HCT116 (cell line): ENCODE measurements around the gene GPR12. TPM values are rescaled to one million over a fixed set of nuclear protein-coding genes. Genes with fewer than 3 reads are reported as not detected.

Experiments used
- ATAC-seq: fragments of 200-7000 bp; cut with Tn5 transposase; 2 replicates; pipeline ENCODE4 v1.9.1; 2020; ENCODE audit warnings: mild to moderate bottlenecking, moderate library complexity
- BruUV-seq: library from RNA; stranded (reverse); fragments of 400-500 nt; replicated peaks from 2 replicates; lab custom pipeline; 2021; lab: Mats Ljungman, UMichigan
- CTCF ChIA-PET: fragments of 300-600 bp; sonication (Branson Sonifier 250); formaldehyde crosslinking; loops from one replicate; lab custom pipeline; 2021; ENCODE audit warnings: antibody characterized with exemption; lab: Charles Lee
- POLR2A ChIA-PET: fragments of 300-600, 350-600 bp; sonication (Branson Sonifier 250); formaldehyde crosslinking; loops from one replicate; lab custom pipeline; 2021; ENCODE audit warnings: antibody characterized with exemption; lab: Charles Lee
- RAD21 ChIA-PET, 2 experiments: fragments of 300-600 bp; sonication (Branson Sonifier 250); formaldehyde crosslinking; loops; one replicate each; lab custom pipeline; 2023; ENCODE audit warnings: low total read pairs in 2 of 2; ENCODE audit not compliant: uncharacterized antibody in 2 of 2, unreplicated experiment in 2 of 2, low non-redundant PET in 1 of 2; lab: Charles Lee
- DNase-seq: peaks from one replicate; pipeline ENCODE4 v3.0.0-alpha.2; 2010; ENCODE audit warnings: low read depth, low spot score
- H2AFZ ChIP-seq: fragments of 200-600 bp; shearing (Covaris generic), sonication (generic); 2 replicates; pipeline ENCODE4 v1.6.1; 2017; ENCODE audit warnings: low read depth, mixed run types, mixed read lengths, antibody characterized with exemption, low read length; ENCODE audit not compliant: poor library complexity, severe bottlenecking
- H3K27ac ChIP-seq: 2 replicates; pipeline ENCODE4 v1.5.1; 2012; ENCODE audit warnings: low read depth, low read length
- H3K27me3 ChIP-seq: fragments of 200-600 bp; sonication (generic); 2 replicates; pipeline ENCODE4 v1.6.1; 2016; ENCODE audit warnings: mixed run types, low read length, mixed read lengths; ENCODE audit not compliant: insufficient read depth
- H3K36me3 ChIP-seq, 2 experiments: fragments of 200-500 bp in 1 of 2; fragments of 200-600 bp in 1 of 2; sonication (Bioruptor generic) in 1 of 2; sonication (generic) in 1 of 2; 2 replicates each; pipeline versions ENCODE4 v1.5.1 to v1.6.1; 2014 to 2016; ENCODE audit warnings: low read length in 2 of 2, inconsistent platforms in 1 of 2, mixed read lengths in 1 of 2, mixed run types in 1 of 2; ENCODE audit not compliant: insufficient read depth in 2 of 2, control insufficient read depth in 1 of 2
- H3K4me1 ChIP-seq, 2 experiments: fragments of 200-600 bp in 1 of 2; sonication (generic) in 1 of 2; 2 replicates each; pipeline versions ENCODE4 v1.5.1 to v1.6.1; 2012 to 2017; ENCODE audit warnings: low read length in 2 of 2, inconsistent platforms in 1 of 2, mild to moderate bottlenecking in 1 of 2, mixed read lengths in 1 of 2, mixed run types in 1 of 2, moderate library complexity in 1 of 2; ENCODE audit not compliant: insufficient read depth in 2 of 2, control insufficient read depth in 1 of 2
- H3K4me2 ChIP-seq: fragments of 200-600 bp; sonication (generic); 2 replicates; pipeline ENCODE4 v1.6.1; 2017; ENCODE audit warnings: mixed run types, low read length, mixed read lengths
- H3K4me3 ChIP-seq, 2 experiments: fragments of 200-600 bp in 1 of 2; sonication (generic) in 1 of 2; replicated peaks in 1 of 2; 2 replicates each; pipeline ENCODE4 v1.5.1; 2011 to 2016; ENCODE audit warnings: low read length in 2 of 2, control low read depth in 1 of 2, low read depth in 1 of 2, mild to moderate bottlenecking in 1 of 2, mixed read lengths in 1 of 2, mixed run types in 1 of 2
- H3K79me2 ChIP-seq: fragments of 200-600 bp; sonication (generic); 2 replicates; pipeline ENCODE4 v1.6.1; 2017; ENCODE audit warnings: mild to moderate bottlenecking, mixed run types, low read length, moderate library complexity, mixed read lengths; ENCODE audit not compliant: insufficient read depth
- H3K9ac ChIP-seq: fragments of 200-600 bp; sonication (generic); 2 replicates; pipeline ENCODE4 v1.6.1; 2016; ENCODE audit warnings: low read length, mixed read lengths
- H3K9me2 ChIP-seq: fragments of 200-600 bp; sonication (generic), shearing (Covaris generic); 2 replicates; pipeline ENCODE4 v1.6.1; 2017; ENCODE audit warnings: mixed run types, mild to moderate bottlenecking, moderate library complexity; ENCODE audit not compliant: insufficient read depth
- H3K9me3 ChIP-seq, 2 experiments: fragments of 200-500 bp in 1 of 2; fragments of 200-600 bp in 1 of 2; sonication (Bioruptor generic) in 1 of 2; sonication (generic) in 1 of 2; 2 replicates each; pipeline ENCODE4 v1.6.1; 2014 to 2017; ENCODE audit warnings: low read length in 2 of 2, mixed read lengths in 2 of 2, inconsistent platforms in 1 of 2, low read depth in 1 of 2, mild to moderate bottlenecking in 1 of 2, mixed run types in 1 of 2, moderate library complexity in 1 of 2; ENCODE audit not compliant: control insufficient read depth in 1 of 2, insufficient read depth in 1 of 2
- H4K20me1 ChIP-seq: fragments of 200-600 bp; sonication (generic), shearing (Covaris generic); 2 replicates; pipeline ENCODE4 v1.6.1; 2017; ENCODE audit warnings: mixed run types, mild to moderate bottlenecking, moderate library complexity; ENCODE audit not compliant: insufficient read depth
- CBX3 ChIP-seq: IDR thresholded peaks from 2 replicates; pipeline ENCODE4 v1.6.1; 2012; ENCODE audit warnings: low read depth
- EZH2 ChIP-seq: fragments of 200-600 bp; sonication (generic); IDR thresholded peaks from 2 replicates; pipeline ENCODE4 v1.6.1; 2017; ENCODE audit warnings: antibody characterized with exemption, mixed run types
- JUND ChIP-seq: IDR thresholded peaks from 2 replicates; pipeline ENCODE4 v1.6.1; 2012
- YY1 ChIP-seq: IDR thresholded peaks from 2 replicates; pipeline ENCODE4 v1.6.1; 2011; ENCODE audit warnings: low read length, low read depth, moderate library complexity, mild to moderate bottlenecking; ENCODE audit not compliant: insufficient replicate concordance; ENCODE audit errors: extremely low read depth
- intact Hi-C: fragments of 100-400 bp; cut with micrococcal nuclease; formaldehyde crosslinking; loops from 2 replicates; pipeline ENCODE4 v1.10.0; 2022
- total RNA-seq: library from RNA; stranded (reverse); gene quantifications from one replicate; pipeline ENCODE4 v1.2.1, GENCODE V29; 2021; ENCODE audit not compliant: unreplicated experiment
- TF ChIP-seq, protein P1 (sequence below), 3 experiments: fragments of 200-600 bp in 1 of 3; sonication (generic) in 1 of 3; IDR thresholded peaks in 2 of 3; conservative IDR thresholded peaks in 1 of 3; 2 replicates each; pipeline ENCODE4 v1.5.1; 2012 to 2017; ENCODE audit warnings: low read depth in 2 of 3, low read length in 2 of 3, antibody characterized with exemption in 1 of 3, borderline replicate concordance in 1 of 3, control low read depth in 1 of 3, mild to moderate bottlenecking in 1 of 3, mixed read lengths in 1 of 3, mixed run types in 1 of 3, moderate library complexity in 1 of 3; ENCODE audit not compliant: insufficient read depth in 1 of 3
- TF ChIP-seq, protein P2 (sequence below): IDR thresholded peaks from 2 replicates; pipeline ENCODE4 v1.6.1; 2011; ENCODE audit warnings: mild to moderate bottlenecking, low read length, moderate library complexity; ENCODE audit not compliant: insufficient replicate concordance; ENCODE audit errors: extremely low read depth

Gene GPR12
- total RNA-seq, 1 experiment from 2014 or later, result not detected

DNA sequence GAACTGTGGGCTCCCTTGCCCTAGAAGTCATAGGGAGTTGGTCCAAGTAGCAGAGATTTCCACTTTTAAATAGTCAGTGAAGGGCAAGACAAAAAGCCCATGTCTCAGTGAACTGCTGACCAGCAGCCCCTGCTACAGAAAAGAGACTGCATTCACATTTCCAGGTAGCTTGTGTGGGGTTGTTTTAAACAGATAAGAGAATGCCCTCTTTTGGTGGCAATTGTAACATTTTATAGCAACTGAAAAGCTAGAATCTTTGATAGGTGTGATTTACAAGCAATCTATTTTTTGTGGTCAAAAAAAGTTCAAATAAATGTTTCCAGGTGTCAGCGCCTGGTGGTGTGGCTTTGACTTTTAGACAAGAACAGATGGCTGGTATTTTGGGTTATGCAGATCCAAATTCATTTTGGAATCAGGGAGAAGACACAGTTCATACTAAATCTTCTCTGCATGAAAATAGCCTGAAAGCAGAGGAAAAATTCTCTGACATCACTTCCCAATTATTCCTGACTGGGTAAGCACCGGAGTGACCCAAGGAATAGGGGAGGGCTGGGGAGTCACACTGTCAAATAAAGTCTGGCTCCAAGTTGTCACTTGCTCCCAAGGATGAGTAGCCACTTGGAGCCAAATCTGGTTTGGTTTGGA lies 26.2 kb upstream of the GPR12 start:
- no TSS peak for BruUV-seq
- H3K9ac ChIP-seq, result no peak overlapping the region
- no peak overlapping the region for H3K27ac ChIP-seq
- H3K4me1 ChIP-seq, result peaks cover 0 to 4% of the 10 kb centered on the region in 2 experiments; a peak in 1 of 4 replicates
- DNase-seq, result no peak
- H3K9me3 ChIP-seq, result no peaks in the 10 kb centered on the region
- H3K27me3 ChIP-seq, result peaks cover 80% of the 10 kb centered on the region
- ChIA-PET CTCF (no interaction called here), RAD21 (no interaction called here), POLR2A (no interaction called here)
- no peak overlapping the region for H2AFZ ChIP-seq
- H3K4me3 ChIP-seq, result no peak overlapping the region
- no peaks in the 10 kb centered on the region for H4K20me1 ChIP-seq
- H3K4me2 ChIP-seq, result no peak overlapping the region
- no peak for ATAC-seq
- H3K79me2 ChIP-seq, result no peaks in the 10 kb centered on the region
- intact Hi-C loops, result no loop called here
- TF ChIP-seq EZH2 (no peak), JUND (no peak), CBX3 (no peak), YY1 (no peak)
- TF ChIP-seq, protein P1, sequence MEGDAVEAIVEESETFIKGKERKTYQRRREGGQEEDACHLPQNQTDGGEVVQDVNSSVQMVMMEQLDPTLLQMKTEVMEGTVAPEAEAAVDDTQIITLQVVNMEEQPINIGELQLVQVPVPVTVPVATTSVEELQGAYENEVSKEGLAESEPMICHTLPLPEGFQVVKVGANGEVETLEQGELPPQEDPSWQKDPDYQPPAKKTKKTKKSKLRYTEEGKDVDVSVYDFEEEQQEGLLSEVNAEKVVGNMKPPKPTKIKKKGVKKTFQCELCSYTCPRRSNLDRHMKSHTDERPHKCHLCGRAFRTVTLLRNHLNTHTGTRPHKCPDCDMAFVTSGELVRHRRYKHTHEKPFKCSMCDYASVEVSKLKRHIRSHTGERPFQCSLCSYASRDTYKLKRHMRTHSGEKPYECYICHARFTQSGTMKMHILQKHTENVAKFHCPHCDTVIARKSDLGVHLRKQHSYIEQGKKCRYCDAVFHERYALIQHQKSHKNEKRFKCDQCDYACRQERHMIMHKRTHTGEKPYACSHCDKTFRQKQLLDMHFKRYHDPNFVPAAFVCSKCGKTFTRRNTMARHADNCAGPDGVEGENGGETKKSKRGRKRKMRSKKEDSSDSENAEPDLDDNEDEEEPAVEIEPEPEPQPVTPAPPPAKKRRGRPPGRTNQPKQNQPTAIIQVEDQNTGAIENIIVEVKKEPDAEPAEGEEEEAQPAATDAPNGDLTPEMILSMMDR (IDR thresholded peaks at IDR 0.05 in 2 of 3, conservative IDR thresholded peaks at IDR 0.05 in 1 of 3; ENCODE audit: borderline replicate concordance in 1 of 3, insufficient read depth in 1 of 3, low read depth in 2 of 3, low read length in 2 of 3), result no peak
- TF ChIP-seq, protein P2, sequence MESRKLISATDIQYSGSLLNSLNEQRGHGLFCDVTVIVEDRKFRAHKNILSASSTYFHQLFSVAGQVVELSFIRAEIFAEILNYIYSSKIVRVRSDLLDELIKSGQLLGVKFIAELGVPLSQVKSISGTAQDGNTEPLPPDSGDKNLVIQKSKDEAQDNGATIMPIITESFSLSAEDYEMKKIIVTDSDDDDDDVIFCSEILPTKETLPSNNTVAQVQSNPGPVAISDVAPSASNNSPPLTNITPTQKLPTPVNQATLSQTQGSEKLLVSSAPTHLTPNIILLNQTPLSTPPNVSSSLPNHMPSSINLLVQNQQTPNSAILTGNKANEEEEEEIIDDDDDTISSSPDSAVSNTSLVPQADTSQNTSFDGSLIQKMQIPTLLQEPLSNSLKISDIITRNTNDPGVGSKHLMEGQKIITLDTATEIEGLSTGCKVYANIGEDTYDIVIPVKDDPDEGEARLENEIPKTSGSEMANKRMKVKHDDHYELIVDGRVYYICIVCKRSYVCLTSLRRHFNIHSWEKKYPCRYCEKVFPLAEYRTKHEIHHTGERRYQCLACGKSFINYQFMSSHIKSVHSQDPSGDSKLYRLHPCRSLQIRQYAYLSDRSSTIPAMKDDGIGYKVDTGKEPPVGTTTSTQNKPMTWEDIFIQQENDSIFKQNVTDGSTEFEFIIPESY, result no peak
- H3K36me3 ChIP-seq, result no peaks in the 10 kb centered on the region
- H3K9me2 ChIP-seq, result no peaks in the 10 kb centered on the region
